Activated CD8-positive, alpha-beta memory T cell treated with anti-CD3 and anti-CD28 coated beads, Interleukin-2, amount 50 U/mL, for 1 hour (primary cell): Measurements from ENCODE around the gene SPINK14.

ENCODE experiments used
- DNase-seq: peaks from one replicate; pipeline ENCODE4 v3.0.0-alpha.2; 2020; ENCODE audit errors: extremely low read depth

The SPINK14 gene, protein sequence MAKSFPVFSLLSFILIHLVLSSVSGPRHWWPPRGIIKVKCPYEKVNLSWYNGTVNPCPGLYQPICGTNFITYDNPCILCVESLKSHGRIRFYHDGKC

DNA sequence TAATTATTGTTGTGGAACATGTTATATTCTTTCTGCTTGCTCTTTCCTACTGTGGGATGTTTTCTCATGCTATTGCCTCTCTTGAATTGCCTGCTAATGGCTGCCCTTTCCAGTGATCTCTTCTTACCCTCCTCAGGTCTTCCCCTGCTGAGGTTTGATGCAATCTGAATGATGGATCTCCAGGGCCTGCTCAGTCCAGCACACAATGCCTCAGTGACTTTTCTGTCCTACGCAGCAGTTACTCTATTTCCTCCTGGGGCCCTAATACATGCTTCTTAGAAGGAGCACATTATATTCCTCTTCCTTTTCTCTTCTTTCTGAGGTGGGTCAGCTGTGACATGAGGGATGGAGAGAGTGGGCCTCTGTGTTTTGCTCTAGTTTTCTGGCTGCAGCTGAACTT is at the start of gene SPINK14:
SPINK14 (plus strand) TSS at position 301 of the 400 bp plus-strand sequence. CDS start 1,187 bp downstream, outside the sequence.
- DNase-seq: no peak

DNA sequence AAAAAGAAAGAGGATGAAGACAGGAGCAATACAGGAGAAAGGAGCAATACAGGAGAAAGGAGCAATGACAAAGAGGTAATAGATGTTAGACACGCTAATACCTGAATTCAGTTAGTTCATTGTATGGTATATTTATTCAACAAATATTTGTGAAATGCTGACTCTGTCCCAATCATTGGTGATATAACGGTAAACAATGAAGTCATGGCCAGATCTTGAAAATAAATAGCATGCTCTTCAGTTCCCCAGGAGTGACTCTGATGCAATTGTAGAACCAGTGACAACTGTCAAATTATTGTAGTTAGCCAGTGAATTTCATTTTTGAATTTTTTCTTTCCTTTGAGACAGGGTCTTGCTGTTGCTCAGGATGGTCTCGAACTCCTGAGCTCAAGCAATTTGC is 48.0 kb upstream of the SPINK14 start:
- DNase-seq: no peak

DNA sequence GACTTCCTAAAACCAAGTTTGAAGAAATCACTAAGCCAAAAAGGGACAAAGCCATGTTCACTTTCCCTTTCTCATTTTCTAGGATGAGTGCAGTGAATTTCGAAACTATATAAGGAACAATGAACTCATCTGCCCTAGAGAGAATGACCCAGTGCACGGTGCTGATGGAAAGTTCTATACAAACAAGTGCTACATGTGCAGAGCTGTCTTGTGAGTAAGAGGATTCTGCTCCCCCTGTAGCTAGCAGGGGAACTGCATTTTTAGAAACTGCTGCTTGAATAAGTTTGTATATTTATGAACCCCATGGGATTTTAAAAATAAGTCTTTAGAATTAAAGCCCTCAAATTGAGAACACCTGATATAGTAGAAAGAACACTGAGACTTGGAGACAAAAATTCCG is 42.7 kb upstream of the SPINK14 start:
- DNase-seq: no peak

DNA sequence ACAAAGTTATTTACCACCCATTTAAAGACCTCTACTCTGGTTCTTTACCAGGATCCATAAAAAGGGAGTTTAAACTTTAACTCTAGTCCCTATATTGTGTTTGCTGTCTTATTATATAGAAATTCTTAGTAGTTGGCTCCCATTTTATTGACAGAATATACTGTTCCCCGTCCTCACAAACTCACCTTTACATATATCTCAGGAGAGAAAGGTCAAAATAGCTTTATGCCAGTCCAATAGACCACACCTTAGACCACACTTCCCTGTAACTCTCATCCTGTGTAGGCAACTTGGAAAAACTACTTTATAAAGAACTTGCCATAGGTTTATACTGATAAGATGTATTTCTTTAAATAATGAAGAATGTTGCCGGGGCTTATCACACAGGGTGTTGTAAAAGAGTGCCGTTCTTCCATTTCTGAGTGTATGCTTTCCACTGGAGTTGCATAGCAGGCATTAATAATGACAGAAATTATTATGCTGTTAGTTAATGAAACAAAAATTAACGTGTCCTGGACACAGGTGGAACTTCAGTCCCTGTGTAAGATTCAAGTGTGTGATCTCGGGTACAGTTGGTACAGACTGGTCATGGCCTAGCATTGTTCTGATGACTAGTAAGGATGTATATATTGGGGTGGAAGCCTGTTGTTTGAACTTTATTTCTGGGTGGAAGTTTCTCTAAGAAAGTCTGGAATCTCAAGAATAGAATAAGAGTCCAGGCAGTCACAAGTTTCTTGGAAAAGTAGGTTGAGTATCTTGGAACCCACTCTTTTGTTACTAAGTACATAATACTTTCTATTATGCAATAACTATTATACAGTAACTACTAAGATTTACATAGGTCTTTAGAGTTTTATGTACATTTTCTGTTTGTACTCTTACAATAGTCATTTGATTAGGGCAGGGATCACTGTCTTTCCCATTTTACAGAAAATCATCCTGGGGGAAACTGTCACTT is 33.0 kb upstream of the SPINK14 start:
- DNase-seq: no peak

DNA sequence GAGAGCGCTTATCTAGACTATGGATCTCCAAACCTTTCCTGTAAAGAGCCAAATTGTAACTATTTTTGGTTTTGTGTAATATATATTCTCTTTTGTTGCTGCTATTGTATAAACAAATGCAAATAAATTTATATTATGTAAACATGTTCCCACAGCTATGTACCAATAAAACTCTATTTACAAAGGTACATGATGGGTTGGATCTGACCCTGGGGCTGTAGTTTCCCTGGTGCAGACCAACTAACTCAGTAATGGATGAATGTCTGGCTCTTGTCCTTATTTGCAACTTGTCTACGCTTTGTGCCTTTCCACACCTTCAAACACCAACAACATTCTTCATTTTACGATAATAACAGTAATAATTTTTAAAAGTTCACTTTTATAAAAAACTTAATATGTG is 27.5 kb upstream of the SPINK14 start:
- DNase-seq: no peak

DNA sequence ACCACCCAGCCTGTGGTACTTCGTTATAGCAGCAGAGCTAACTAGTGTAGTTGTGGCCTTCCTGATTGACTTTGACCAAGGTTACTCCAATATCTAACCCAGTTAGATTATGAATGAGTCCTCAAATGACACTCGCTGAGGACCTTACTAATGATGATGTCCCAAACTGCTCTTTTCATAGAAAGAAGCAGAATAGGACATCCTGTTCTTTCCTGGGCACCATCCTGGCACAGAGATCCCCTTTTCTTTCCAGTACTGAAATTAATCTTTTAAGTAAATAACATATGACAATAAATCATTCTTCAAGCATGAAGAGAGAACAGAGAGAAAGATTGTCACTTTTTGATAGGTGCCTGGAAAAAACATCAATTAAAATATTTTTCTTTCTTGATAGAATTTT is 26.7 kb upstream of the SPINK14 start:
- no peak for DNase-seq

DNA sequence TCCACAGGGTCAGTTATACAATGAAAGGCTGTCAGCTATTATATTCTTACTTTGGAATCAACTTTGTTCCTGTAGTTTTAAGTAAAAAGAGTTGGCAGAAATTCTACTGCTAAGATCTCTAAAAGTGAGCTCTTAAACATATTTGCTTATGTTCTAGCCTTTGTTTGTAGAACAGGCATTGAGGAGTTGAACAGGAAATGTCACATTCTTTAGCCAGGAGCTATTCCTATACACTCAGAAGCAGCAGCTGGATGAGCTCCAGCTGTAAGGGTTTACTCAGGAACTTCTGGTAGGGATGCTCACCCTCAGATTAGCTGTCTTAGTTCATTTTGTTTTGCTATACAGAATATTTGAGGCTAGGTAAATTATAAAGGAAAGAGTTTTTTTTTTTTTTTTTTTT is 22.4 kb upstream of the SPINK14 start:
- no peak for DNase-seq

DNA sequence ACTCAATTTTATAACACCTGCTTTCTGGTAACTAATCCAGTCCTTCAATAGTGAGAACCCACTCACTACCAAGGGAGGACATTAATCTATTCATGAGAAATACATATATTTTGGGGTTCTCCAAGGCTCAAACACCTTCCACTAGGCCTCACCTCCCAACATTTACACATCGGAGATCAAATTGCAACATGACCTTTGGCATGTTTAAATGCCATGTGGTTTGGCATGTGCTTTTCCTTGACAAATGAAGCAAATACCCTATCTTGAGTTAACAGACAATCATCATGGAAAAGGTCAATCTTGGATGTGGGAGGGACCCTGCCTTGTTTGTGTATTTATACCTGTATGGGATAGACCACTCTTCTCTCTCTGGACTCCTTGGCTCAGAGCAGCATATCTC is 21.9 kb upstream of the SPINK14 start:
- no peak for DNase-seq

DNA sequence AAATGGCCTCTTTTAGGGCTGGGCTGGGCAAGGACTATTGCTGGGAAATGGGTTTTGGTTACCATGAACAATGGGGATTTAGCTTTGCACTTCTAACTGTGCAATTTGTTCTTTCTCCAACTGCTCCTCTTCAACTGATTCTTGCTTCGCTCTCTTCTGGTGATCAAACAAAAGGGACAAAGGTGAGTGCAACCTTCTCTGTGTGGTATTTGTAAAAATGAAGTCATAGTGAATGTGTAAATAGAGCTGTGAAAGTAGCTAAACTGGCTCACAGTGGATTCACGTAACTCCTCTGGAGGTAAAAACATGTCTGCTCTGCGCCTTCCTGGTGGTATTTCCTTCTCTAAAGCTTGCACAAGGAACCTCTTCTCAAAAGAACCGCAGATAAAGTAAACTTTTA is 20.9 kb upstream of the SPINK14 start:
- DNase-seq: no peak

DNA sequence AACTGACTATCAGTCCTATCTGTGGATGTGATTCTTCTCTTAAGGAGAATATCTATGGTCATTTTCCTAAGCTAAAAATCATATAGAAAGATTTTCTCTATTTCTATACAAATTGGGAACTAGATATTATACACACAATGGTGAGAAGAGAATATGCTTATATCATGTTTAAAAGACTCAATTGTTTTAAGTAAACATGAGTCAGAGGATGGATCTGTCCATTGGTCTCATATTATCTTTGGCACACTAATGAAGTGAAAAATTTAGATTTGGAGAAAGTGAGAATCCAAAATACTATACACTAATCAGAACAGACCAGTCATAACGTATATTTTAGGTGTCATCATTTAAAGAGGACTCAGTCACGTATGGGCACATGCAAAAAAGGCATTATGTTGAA is 16.5 kb upstream of the SPINK14 start:
- DNase-seq: no peak

DNA sequence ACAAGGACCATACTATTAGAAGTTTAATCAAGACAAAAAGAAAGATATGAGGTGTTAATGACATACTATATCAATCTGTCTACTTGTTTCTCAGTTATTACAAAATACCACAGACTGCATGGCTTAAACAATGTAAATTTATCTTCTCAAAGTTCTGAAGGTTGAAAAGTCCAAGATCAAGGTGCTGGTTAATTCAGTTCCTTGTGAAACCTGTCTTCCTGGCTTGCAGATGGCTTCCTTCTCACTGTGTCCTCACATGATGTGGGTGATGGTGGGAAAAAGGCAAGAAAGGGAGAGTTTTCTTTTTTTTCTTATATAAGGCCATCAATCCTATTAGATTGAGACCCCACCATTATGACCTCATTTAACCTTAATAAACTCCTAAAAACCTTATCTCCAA is 15.6 kb upstream of the SPINK14 start:
- no peak for DNase-seq

DNA sequence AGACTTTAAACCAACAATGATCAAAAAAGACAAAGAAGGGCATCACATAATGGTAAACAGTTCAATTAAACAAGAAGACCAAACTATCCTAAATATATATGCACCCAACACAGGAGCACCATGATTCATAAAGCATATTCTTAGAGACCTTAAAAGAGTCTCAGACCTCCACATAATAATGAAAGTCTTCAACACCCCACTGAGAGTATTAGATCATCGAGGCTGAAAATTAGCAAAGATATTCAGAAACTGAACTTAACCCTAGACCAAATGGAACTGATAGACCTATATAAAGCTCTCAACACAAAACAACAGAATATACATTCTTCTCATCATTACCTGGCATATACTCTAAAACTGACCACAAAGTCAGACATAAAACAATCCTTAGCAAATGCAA is 11.7 kb upstream of the SPINK14 start:
- no peak for DNase-seq

DNA sequence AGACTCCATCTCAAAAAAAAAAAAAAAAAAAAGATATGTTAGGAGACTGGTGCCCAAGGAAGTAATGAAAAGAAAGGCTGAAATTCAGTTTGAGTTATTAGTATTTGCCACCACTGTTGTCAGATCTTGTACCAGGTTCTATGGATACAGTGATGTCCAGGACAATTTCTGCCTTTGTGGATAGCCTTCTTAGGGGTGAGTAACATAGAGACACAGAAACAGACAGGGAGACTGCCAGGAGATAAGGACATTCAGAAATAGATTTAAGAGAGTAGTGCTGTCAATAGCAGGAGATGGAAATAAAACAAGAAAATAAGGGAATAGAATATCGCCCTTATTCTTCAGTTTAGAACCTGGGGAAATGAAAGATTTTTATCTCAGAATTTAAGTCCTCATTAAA is 6.3 kb upstream of the SPINK14 start:
- DNase-seq: no peak

DNA sequence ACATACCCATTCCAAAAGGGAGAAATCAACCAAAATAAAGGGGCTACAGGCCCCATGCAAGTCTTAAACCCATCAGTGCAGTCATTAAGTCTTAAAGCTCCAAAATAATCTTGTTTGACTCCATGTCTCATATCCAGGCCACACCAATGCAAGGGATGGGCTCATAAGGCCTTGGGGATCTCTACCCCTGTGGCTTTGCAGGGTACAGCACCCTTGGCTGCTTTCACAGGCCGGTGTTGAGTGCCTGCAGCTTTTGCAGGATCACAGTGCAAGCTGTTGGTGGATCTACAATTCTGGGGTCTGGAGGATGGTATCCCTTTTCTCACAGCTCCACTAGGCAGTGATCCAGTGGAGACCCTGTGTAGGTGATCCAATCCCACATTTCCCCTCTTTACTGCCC is 5.0 kb upstream of the SPINK14 start:
- no peak for DNase-seq

DNA sequence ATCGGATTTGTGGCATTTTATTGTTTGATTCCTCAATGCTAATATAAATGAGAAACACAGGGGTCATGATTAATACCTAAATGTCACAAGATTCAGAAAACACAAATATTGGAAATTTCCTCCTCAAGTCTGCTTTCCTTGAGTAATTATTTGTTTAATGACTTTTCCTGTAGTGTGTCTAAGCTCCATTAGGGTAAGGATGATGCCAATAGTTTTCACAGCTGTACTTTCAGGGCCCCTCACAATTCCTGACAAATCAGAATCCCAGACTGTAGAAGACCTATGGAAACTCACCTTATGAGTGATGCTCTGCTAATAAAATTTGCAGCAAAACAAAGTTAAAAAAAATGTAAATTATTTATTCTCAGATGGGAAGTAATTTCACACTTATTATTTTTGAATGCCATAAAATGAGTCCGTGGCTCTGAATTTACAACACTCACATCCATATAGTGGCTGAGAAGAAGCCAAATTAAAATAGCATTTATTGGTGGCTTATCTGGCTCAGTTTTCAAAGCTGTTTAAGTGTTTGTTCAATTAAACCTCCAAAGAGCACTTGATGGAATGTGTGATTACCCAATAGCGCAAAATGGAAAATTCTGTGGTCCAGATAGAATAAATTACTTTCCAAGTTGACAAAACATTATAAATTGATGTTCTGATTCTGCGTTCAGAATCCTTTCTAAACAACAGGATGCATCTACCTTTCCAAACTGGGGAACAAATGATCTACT is 1.6 kb upstream of the SPINK14 start:
- DNase-seq: no peak

DNA sequence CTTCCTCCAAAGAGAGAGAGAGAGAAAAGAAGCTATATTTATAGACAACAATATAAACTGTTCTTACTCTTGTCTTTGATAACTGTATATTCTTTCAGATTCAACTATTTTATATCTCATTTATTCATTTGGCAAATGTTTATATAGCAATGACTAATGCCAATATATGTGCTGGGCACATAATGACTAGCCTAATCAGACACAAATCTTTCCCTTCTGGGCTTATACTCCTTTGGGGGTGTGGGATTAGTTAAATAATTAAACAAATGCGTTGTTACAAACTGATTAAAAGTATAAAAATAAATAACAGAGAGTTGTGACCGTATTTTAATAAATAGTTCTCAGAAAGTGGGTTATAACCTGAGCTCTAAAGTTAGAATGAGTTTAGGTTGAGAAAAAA is 4.0 kb downstream of the SPINK14 start:
- no peak for DNase-seq

DNA sequence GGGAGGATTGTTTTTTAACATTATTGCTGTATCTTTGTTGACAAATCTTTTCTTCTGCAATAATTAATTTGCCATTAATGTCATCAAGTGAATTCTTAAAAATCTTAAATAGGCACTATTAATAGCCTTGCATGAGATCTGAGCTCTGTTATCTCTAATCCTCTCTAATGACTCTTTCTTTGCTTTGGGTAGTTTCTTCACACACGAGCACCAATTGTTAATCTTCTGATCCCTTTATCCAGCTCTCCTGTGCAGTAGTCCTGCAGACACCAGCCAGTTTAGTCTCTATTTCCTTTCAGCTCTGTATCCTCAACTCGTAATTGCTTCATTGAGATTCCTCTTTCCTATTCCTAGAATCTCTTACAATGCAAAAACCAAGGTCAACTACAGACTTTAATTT is 8.1 kb downstream of the SPINK14 start:
- DNase-seq: no peak

DNA sequence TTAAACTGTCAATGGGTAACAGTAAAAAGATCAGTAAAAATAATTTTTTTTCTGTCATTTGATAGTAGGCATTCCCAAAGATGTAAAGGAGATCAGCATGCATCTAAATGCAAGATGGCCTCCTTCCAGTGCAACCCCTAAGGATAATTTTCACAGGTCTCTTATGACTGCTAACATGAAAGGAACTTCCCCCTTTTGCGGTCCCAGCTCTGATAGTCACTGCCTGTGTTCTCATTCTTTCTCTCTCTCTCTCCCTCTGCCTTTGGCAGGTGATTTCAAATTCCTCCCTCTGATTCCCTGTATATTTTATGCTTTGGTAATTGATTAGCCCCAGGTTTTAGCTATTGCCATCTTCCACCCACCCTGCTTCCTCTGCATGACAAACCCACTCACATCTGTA is 8.9 kb downstream of the SPINK14 start:
- no peak for DNase-seq

DNA sequence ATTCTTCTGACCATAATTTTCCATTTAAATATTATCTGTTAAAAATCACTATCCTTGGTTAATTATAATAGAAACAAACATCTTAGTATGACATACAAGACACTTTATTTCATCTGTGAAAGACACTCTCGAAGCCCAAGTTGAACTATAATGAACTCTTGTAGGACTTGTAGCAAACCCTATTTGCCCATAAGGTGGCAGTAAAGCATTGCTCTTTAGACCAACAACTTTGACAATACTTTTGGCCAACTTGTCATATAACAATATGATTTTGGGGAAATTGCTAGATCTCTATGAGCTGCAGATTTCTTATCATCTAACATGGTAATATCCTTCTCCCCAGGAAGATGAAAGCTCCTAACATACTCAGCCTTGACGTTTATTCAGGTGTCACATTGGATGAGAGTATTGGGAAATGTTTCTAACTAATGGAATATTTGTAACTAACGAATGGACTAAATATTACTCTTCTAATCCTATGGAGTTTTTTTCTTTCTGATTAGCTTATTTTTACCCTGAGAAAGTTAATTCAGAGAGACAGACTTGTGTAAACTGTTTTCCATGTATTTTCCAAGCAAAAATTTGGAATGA is 11.0 kb downstream of the SPINK14 start:
- DNase-seq: no peak

DNA sequence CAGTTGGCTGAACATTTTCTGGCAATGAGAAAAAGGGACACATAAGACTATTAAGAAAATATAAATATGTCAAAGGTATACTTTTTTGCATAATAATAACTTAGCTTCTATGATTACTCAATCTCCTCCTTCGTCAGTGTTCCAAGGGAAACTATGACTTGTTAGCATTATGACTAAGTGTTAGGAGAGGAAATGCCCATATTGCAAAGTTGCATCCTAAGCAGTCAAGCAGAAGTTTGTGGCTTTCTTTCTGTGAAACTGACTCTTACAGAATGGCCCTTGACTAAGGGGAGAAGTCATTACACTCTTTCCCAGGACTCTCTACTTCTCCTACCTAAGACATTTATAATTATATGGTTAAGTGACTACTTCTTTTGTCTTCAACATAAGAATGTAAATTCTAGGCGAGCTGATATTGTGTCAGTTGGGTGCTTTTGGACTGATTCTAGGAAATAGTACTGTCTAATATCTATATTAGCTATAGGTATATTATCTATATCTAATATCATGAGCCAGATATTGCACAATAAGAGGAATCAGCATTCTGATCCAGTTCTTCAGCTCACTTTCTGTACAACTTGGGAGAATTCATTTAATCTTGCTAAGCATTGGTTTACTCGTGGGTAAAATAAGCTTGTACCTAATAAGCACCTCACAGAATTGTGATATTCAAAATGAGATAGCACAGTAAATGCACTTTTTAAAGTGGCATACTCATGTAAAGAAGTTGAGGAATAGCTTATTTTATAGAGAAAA is 18.1 kb downstream of the SPINK14 start:
- DNase-seq: no peak

DNA sequence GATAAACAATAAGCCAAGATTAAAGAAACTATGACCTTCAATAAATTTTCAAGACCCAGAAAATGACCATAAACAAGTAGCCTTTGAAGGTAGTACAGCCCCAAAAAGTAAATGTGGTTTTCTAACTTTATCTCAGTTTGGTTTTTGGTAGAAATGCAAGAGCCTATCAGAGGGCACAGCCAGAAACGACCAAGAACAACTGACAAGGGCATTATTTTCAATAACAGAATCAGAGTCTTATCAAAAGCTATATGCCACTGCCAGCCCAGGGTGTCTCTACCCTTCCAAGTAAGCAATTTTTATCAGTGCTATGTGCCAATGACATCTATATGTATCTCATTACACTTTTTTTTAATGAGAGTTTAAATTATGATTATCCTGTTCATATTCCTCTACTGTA is 22.7 kb downstream of the SPINK14 start:
- no peak for DNase-seq

DNA sequence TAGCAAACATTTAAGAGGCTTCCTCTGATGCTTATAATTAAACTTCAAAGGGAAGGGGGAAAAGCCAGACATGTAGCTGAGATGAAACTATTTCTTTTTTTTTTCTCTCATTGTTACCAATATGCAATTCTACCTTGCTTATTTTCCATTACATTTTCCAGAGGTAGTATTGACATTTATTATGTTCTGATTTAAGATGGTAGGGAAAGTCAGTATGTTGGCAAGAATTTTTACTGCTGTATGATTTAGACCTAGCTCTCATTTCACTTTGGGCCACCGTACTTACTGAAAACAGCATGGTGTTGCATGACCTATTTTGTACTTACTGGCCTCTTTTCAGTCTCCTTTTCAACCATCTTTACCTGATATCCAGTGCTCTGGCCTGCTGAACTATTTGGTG is 24.9 kb downstream of the SPINK14 start:
- DNase-seq: no peak
